Gastroesophageal sphincter (tissue), 4 donors: ENCODE measurements around the gene AGTR1. TPM values are rescaled to one million over a fixed set of nuclear protein-coding genes. Genes with fewer than 3 reads are reported as not detected.

ENCODE experiments used
- ATAC-seq: fragments of 150-250 bp; one replicate; pipeline ENCODE4 v1.9.1; 2016; ENCODE audit warnings: mild to moderate bottlenecking, moderate library complexity
- H3K27ac ChIP-seq, 4 donors: fragments of 200-600 bp; sonication (generic) in 3 of 4; 1 replicate in 3 of 4; 2 replicates in 1 of 4; pipeline ENCODE4 v1.5.1; 2016 to 2019
- H3K27me3 ChIP-seq: fragments of 200-600 bp; sonication (generic); one replicate; pipeline ENCODE4 v1.5.1; 2019
- H3K36me3 ChIP-seq, 2 donors: fragments of 200-600 bp; sonication (generic); one replicate each; pipeline ENCODE4 v1.5.1; 2019; ENCODE audit warnings: control low read depth in 1 of 2
- H3K4me1 ChIP-seq, 3 donors: fragments of 200-600 bp; sonication (generic); 1 replicate in 2 of 3; 2 replicates in 1 of 3; pipeline ENCODE4 v1.5.1; 2016 to 2019; ENCODE audit warnings: control low read depth in 2 of 3
- H3K4me3 ChIP-seq, 2 donors: fragments of 200-600 bp; sonication (generic); one replicate each; pipeline ENCODE4 v1.5.1; 2019; ENCODE audit warnings: mild to moderate bottlenecking in 1 of 2, moderate library complexity in 1 of 2
- H3K9me3 ChIP-seq, 3 donors: fragments of 200-600 bp; sonication (generic); one replicate each; pipeline ENCODE4 v1.5.1; 2017 to 2019; ENCODE audit warnings: control low read depth in 2 of 3
- EP300 ChIP-seq: sonication (generic); formaldehyde crosslinking; IDR thresholded peaks from one replicate; pipeline ENCODE4 v1.6.1; 2017; ENCODE audit warnings: antibody characterized with exemption, mild to moderate bottlenecking
- POLR2A ChIP-seq, 2 donors: fragments of 450-650 bp; IDR thresholded peaks; one replicate each; pipeline ENCODE4 v1.6.1; 2017; ENCODE audit warnings: antibody characterized with exemption in 2 of 2, mild to moderate bottlenecking in 2 of 2, moderate library complexity in 1 of 2
- POLR2AphosphoS5 ChIP-seq: sonication (generic); formaldehyde crosslinking; IDR thresholded peaks from one replicate; pipeline ENCODE4 v1.6.1; 2017; ENCODE audit warnings: antibody characterized with exemption
- WGBS, 2 donors: methylation state at CpG; one replicate each; pipeline ENCODE4 v1.1.5; 2018; ENCODE audit warnings: low coverage in 1 of 2; 5-methylcytosine and 5-hydroxymethylcytosine counted together
- total RNA-seq, 4 donors: library from RNA; depleted of rRNA; stranded (reverse); fragments of >200 nt; gene quantifications; one replicate each; pipeline ENCODE4 v1.1.0, GENCODE V29; 2016
- TF ChIP-seq, protein P1 (sequence below), 4 experiments: fragments of 200-600 bp in 2 of 4; fragments of 450-650 bp in 2 of 4; sonication (generic) in 1 of 4; IDR thresholded peaks; one replicate each; pipeline ENCODE4 v1.5.1; 2017 to 2019; ENCODE audit warnings: antibody characterized with exemption in 4 of 4, mild to moderate bottlenecking in 2 of 4, moderate library complexity in 2 of 4

Gene AGTR1
- total RNA-seq, 4 donors from 2014 or later = 13.4 to 32.4 (median 22.0) TPM

GRCh38 chr3:148741219-148741618 is 43.5 kb downstream of the AGTR1 start:
- Histone ChIP-seq H3K27ac (no peak overlapping the region), H3K9me3 (no peaks in the 10 kb centered on the region), H3K36me3 (peaks cover 0 to 4% of the 10 kb centered on the region in 2 donors), H3K27me3 (no peaks in the 10 kb centered on the region), H3K4me3 (no peak overlapping the region), H3K4me1 (no peaks in the 10 kb centered on the region)
- ATAC-seq = no peak
- TF ChIP-seq POLR2AphosphoS5 (no peak), EP300 (no peak), POLR2A (IDR thresholded peaks at IDR 0.05) (no peak)
- TF ChIP-seq, protein P1, sequence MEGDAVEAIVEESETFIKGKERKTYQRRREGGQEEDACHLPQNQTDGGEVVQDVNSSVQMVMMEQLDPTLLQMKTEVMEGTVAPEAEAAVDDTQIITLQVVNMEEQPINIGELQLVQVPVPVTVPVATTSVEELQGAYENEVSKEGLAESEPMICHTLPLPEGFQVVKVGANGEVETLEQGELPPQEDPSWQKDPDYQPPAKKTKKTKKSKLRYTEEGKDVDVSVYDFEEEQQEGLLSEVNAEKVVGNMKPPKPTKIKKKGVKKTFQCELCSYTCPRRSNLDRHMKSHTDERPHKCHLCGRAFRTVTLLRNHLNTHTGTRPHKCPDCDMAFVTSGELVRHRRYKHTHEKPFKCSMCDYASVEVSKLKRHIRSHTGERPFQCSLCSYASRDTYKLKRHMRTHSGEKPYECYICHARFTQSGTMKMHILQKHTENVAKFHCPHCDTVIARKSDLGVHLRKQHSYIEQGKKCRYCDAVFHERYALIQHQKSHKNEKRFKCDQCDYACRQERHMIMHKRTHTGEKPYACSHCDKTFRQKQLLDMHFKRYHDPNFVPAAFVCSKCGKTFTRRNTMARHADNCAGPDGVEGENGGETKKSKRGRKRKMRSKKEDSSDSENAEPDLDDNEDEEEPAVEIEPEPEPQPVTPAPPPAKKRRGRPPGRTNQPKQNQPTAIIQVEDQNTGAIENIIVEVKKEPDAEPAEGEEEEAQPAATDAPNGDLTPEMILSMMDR (IDR thresholded peaks at IDR 0.05) = no peak
- 96 to 98% methylated on average over 8 to 10 of the region's 10 CpGs for WGBS, 2 donors

DNA sequence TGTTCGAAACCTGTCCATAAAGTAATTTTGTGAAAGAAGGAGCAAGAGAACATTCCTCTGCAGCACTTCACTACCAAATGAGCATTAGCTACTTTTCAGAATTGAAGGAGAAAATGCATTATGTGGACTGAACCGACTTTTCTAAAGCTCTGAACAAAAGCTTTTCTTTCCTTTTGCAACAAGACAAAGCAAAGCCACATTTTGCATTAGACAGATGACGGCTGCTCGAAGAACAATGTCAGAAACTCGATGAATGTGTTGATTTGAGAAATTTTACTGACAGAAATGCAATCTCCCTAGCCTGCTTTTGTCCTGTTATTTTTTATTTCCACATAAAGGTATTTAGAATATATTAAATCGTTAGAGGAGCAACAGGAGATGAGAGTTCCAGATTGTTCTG is 44.4 kb downstream of the AGTR1 start:
- Histone ChIP-seq H3K9me3 (no peaks in the 10 kb centered on the region), H3K4me3 (no peak overlapping the region), H3K36me3 (peaks cover 0 to 4% of the 10 kb centered on the region in 2 donors), H3K4me1 (no peaks in the 10 kb centered on the region), H3K27me3 (no peaks in the 10 kb centered on the region), H3K27ac (no peak overlapping the region)
- ATAC-seq = no peak
- WGBS, 2 donors = 83 to 85% methylated on average over 6 of the region's 6 CpGs
- TF ChIP-seq, protein P1 (IDR thresholded peaks at IDR 0.05) = no peak
- TF ChIP-seq POLR2A (IDR thresholded peaks at IDR 0.05) = no peak
- no peak for TF ChIP-seq POLR2AphosphoS5
- TF ChIP-seq EP300 = no peak

DNA sequence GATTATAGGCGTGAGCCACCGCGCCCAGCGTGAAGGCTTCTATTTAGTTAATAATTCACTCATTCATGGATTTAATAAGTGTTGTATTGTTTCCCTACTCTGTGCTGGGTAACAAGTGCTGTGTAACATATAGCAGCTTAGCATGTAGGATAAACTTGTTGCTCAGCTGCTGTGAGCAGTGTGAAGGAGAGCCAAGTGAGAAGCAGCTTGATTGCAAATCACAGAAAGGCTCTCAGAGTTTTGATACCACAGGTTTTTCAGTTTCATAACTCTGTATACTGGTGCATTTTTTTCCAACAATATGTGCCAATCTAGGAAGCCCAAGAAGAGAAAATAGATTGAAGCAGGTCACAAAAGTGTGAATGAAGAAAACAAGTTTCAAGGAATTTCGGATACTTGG is 48.4 kb downstream of the AGTR1 start:
- H3K36me3 ChIP-seq = peaks cover 0 to 3% of the 10 kb centered on the region in 2 donors
- ATAC-seq = no peak
- H3K4me1 ChIP-seq = no peaks in the 10 kb centered on the region
- WGBS, 2 donors = 98 to 100% methylated on average over 1 to 5 of the region's 5 CpGs
- no peak overlapping the region for H3K4me3 ChIP-seq
- TF ChIP-seq POLR2A (IDR thresholded peaks at IDR 0.05) = no peak
- TF ChIP-seq POLR2AphosphoS5 = no peak
- TF ChIP-seq, protein P1 (IDR thresholded peaks at IDR 0.05) = no peak
- no peak for TF ChIP-seq EP300
- no peak overlapping the region for H3K27ac ChIP-seq
- H3K9me3 ChIP-seq = no peaks in the 10 kb centered on the region
- H3K27me3 ChIP-seq = no peaks in the 10 kb centered on the region

DNA sequence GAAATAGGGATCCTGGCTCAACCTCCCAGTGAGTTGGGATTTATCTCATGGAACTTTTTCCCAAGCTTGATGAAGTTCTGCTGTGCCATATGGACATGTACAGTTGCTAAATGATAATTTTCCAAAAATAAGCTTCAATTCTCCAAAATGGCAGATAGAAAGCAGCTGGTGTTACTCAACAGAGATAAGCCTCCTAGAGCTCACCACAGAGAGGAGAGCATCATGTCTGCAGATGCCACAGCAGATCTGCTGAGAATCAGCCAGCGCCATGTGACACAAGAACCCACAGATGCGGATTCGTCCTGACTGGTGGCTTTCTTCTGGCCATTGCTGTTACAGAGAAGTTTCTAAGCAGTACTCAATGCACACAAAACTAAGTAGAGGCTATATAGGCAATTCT is 50.6 kb downstream of the AGTR1 start:
- H3K36me3 ChIP-seq = no peaks in the 10 kb centered on the region
- H3K27ac ChIP-seq = no peak overlapping the region
- no peaks in the 10 kb centered on the region for H3K9me3 ChIP-seq
- no peak overlapping the region for H3K4me3 ChIP-seq
- 61 to 100% methylated on average over 3 of the region's 3 CpGs for WGBS, 2 donors
- ATAC-seq = no peak
- TF ChIP-seq POLR2A (IDR thresholded peaks at IDR 0.05) (no peak), EP300 (no peak), POLR2AphosphoS5 (no peak)
- TF ChIP-seq, protein P1 (IDR thresholded peaks at IDR 0.05) = no peak
- no peaks in the 10 kb centered on the region for H3K27me3 ChIP-seq
- no peaks in the 10 kb centered on the region for H3K4me1 ChIP-seq

DNA sequence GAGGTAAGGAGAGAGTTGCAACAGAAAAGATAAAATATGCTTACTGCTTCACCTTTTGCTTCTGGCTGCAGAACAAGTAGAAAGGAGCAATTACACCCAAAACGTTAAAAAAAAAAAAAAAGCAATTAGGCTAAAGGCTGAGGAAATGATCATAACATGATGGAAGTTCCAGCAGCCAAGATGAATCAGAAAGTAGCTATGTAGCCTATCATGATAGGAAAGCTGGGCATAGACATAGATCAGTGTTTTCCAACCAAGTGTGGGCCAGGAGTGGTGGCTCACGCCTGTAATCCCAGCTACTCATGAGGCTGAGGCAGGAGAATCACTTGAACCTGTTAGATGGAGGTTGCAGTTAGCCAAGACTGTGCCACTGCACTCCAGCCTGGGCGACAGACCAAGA is 52.6 kb downstream of the AGTR1 start:
- 39 to 80% methylated on average over 2 of the region's 3 CpGs for WGBS, 2 donors
- TF ChIP-seq POLR2A (IDR thresholded peaks at IDR 0.05) = no peak
- no peak for TF ChIP-seq POLR2AphosphoS5
- TF ChIP-seq, protein P1 (IDR thresholded peaks at IDR 0.05) = no peak
- TF ChIP-seq EP300 = no peak
- H3K27ac ChIP-seq = no peak overlapping the region
- H3K4me1 ChIP-seq = no peaks in the 10 kb centered on the region
- ATAC-seq = no peak
- H3K4me3 ChIP-seq = no peak overlapping the region
- no peaks in the 10 kb centered on the region for H3K27me3 ChIP-seq
- no peaks in the 10 kb centered on the region for H3K36me3 ChIP-seq
- H3K9me3 ChIP-seq = no peaks in the 10 kb centered on the region
